ENCODE data around the gene OR6P1.

Gene OR6P1

GRCh38 chr1:158521666-158522058 is 48.7 kb downstream of the OR6P1 start:
- no peaks in the 10 kb centered on the region for H3K36me3 ChIP-seq (ENCODE audit: control insufficient read depth, insufficient read depth, low read length)
- H3K4me1 ChIP-seq (ENCODE audit: control insufficient read depth, insufficient read depth, low read length, poor library complexity, severe bottlenecking) = no peaks in the 10 kb centered on the region
- H3K4me3 ChIP-seq (ENCODE audit: insufficient read depth, low read depth, low read length, poor library complexity, severe bottlenecking) = no peak overlapping the region
- no peaks in the 10 kb centered on the region for H3K9me3 ChIP-seq (ENCODE audit: control insufficient read depth, low read length)
- peaks cover 5% of the 10 kb centered on the region for H3K27me3 ChIP-seq (replicated peaks; ENCODE audit: control insufficient read depth, insufficient read depth, low read length, poor library complexity, severe bottlenecking)
- DNase-seq = no peak
- H3K27ac ChIP-seq (ENCODE audit: insufficient read depth, low read length, poor library complexity, severe bottlenecking) = no peak overlapping the region

- Histone ChIP-seq H3K4me1 (ENCODE audit: control insufficient read depth, insufficient read depth, low read length, poor library complexity, severe bottlenecking) (no peaks in the 10 kb centered on the region), H3K4me3 (ENCODE audit: insufficient read depth, low read depth, low read length, poor library complexity, severe bottlenecking) (no peak overlapping the region), H3K27me3 (replicated peaks; ENCODE audit: control insufficient read depth, insufficient read depth, low read length, poor library complexity, severe bottlenecking) (peaks cover 5% of the 10 kb centered on the region), H3K27ac (ENCODE audit: insufficient read depth, low read length, poor library complexity, severe bottlenecking) (no peak overlapping the region), H3K9me3 (ENCODE audit: control insufficient read depth, low read length) (no peaks in the 10 kb centered on the region), H3K36me3 (ENCODE audit: control insufficient read depth, insufficient read depth, low read length) (no peaks in the 10 kb centered on the region)
- DNase-seq = no peak
Measured at GRCh38 chr1:158520955-158521665, 49.3 kb downstream of the OR6P1 start.

- H3K9me3 ChIP-seq (ENCODE audit: control insufficient read depth, low read length) = no peaks in the 10 kb centered on the region
- no peak overlapping the region for H3K27ac ChIP-seq (ENCODE audit: insufficient read depth, low read length, poor library complexity, severe bottlenecking)
- H3K36me3 ChIP-seq (ENCODE audit: control insufficient read depth, insufficient read depth, low read length) = no peaks in the 10 kb centered on the region
- peaks cover 5% of the 10 kb centered on the region for H3K27me3 ChIP-seq (replicated peaks; ENCODE audit: control insufficient read depth, insufficient read depth, low read length, poor library complexity, severe bottlenecking)
- DNase-seq = no peak
- H3K4me1 ChIP-seq (ENCODE audit: control insufficient read depth, insufficient read depth, low read length, poor library complexity, severe bottlenecking) = no peaks in the 10 kb centered on the region
- no peak overlapping the region for H3K4me3 ChIP-seq (ENCODE audit: insufficient read depth, low read depth, low read length, poor library complexity, severe bottlenecking)
Measured at GRCh38 chr1:158520021-158520420, 50.4 kb downstream of the OR6P1 start.

- no peaks in the 10 kb centered on the region for H3K36me3 ChIP-seq (ENCODE audit: control insufficient read depth, insufficient read depth, low read length)
- no peak for DNase-seq
Measured at GRCh38 chr1:158516966-158517365, 53.4 kb downstream of the OR6P1 start.

More at GRCh38 chr1:158516966-158517365, 53.4 kb downstream of the OR6P1 start:
- no peak overlapping the region for H3K4me3 ChIP-seq (ENCODE audit: insufficient read depth, low read depth, low read length, poor library complexity, severe bottlenecking)
- H3K27me3 ChIP-seq (replicated peaks; ENCODE audit: control insufficient read depth, insufficient read depth, low read length, poor library complexity, severe bottlenecking) = peaks cover 5% of the 10 kb centered on the region
- H3K27ac ChIP-seq (ENCODE audit: insufficient read depth, low read length, poor library complexity, severe bottlenecking) = no peak overlapping the region
- no peaks in the 10 kb centered on the region for H3K4me1 ChIP-seq (ENCODE audit: control insufficient read depth, insufficient read depth, low read length, poor library complexity, severe bottlenecking)
- H3K9me3 ChIP-seq (ENCODE audit: control insufficient read depth, low read length) = no peaks in the 10 kb centered on the region
